GM21529 (cell line): Measurements from ENCODE around the gene GALNT7.

Experiments used
- ATAC-seq: cut with Tn5 transposase; IDR thresholded peaks from one replicate; pipeline ENCODE4 v1.9.1; 2021; ENCODE audit not compliant: unreplicated experiment

The GALNT7 gene

DNA sequence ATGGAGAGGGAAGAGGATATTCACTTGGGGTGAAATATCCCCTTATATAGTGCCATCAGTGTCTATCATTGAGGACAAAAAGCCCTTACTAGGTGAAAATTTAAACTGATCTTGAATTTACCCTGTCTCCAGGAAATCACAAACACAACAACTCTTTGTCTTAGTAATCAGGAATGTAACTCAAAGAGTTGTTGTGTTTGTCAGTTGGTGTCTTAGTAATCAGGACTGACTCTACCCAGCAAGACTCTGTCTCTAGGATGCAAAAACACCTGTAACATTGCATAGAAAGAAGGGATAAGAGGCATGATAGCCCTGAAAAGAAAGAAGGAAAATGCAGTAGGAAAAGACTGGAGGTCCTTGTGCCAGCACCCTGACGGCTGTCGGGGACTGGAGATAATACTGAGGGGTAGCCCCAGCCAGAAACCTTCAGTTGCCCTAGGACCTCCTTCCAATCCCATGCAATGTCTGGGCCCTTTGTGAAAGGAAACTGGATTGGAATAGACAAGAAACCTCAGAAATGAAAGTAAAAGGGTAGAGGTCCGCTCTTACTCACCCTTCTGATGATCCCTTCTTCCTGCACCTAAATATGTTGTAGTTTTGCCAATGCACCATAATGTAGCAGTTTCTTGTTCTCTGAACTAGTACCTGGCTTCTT lies 120.2 kb downstream of the GALNT7 start:
- peak; percentile 9 for ATAC-seq

DNA sequence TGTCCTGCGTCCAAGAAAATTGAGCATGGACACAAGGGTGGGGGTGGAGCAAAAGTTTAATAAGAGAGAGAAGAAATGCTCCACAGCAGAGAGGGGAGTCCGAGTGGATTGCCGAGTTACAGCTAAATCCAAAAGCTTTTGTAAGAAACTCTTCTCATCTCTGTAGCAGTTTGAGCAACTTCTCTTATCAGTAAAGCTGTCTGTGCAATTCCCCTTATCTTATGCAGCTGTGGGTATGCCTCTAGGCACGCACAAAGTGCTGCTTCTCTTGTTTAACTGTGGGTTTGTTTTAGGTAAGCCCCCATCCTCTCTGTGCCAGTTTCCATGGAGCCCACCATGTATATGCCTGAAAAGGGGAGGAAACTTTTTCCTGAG lies 120.7 kb downstream of the GALNT7 start:
- no peak for ATAC-seq

DNA sequence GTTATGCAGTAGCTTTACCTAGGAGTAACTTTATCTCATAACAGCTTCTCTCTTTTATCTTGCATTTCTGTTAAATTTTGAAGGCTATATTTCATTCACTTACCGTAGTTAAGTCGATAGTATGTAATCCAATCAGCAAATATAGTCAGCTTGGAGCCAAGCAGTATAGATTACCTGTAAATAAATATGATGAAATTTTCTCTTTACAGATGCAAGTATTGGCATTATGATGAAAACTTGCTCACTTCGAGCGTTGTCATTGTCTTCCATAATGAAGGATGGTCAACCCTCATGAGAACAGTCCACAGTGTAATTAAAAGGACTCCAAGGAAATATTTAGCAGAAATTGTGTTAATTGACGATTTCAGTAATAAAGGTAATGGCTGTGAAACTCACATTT lies 123.3 kb downstream of the GALNT7 start:
- no peak for ATAC-seq

DNA sequence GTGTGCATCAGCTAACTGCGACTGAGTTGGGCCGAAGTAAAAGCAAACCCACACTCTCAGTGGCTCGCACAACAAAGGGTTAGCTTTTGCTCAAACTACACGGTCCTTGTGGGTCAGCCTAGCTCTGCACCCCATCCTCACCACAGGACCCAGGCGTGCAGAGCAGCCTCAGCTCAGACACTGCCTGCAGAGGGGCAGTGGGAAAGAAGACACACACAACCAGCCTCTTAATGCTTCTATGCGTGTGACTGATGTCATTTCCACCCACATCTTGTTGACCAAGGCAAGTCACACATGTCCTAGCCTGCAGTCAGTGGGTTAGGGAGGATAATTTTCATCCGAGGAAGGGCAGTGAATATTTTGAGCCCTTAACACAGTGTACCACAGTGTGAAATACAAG lies 125.1 kb downstream of the GALNT7 start:
- no peak for ATAC-seq

- no peak for ATAC-seq
Observed at GRCh38 chr4:173294444-173294843, 125.8 kb downstream of the GALNT7 start.

DNA sequence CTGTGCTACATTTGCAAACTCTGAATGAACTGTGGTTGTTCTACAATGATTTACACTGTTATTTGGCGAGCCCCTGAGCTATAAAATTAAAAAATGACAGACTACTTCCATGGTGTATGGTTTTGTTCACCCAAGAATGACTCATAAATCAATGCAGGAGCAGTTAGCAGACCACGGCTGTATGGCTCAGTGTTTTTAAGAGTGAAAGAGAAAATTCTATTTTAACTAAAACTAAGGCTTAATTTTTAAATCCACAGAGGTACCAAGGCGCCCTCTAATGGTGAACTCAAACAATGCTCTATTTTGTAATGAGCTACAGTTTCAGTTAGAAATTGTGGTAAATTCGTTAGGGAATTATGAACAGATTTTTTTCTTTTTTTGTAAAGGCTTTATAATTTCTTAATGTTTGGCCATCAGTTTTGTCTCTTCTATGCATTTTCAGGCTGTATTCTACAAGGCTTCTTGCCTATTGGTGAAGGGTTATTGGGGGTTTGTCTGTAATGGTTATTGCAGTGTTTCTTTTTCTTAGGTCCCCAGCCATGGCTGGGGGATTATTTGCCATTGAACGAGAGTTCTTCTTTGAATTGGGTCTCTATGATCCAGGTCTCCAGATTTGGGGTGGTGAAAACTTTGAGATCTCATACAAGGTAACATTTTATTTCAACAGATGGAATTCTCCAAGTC lies 133.0 kb downstream of the GALNT7 start:
- peak; percentile 65 for ATAC-seq

- no peak for ATAC-seq
Observed at GRCh38 chr4:173307778-173308177, 139.2 kb downstream of the GALNT7 start.

GRCh38 chr4:173311368-173311767 lies 142.8 kb downstream of the GALNT7 start:
- no peak for ATAC-seq

- no peak for ATAC-seq
Observed at GRCh38 chr4:173314715-173315114, 146.1 kb downstream of the GALNT7 start.

GRCh38 chr4:173316060-173316459 lies 147.4 kb downstream of the GALNT7 start:
- no peak for ATAC-seq

DNA sequence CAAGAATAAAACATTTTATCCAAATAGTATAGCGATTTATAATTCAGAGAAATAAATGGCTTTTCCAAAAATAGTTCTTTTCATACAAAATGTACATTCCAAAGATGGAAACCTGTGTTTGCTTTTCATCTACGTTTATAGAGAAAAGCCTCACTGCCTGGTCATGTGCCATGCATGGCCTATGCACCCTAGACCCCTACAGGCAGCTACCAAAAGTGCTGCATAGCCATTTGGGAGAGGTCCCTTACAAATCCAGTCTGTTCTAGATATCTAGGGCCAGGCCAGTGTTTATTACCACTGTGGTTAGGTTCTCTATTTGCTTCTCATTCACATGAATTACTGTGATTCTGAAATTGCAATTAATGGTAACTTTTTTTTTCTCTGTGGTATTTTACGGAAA lies 148.4 kb downstream of the GALNT7 start:
- peak; percentile 51 for ATAC-seq

DNA sequence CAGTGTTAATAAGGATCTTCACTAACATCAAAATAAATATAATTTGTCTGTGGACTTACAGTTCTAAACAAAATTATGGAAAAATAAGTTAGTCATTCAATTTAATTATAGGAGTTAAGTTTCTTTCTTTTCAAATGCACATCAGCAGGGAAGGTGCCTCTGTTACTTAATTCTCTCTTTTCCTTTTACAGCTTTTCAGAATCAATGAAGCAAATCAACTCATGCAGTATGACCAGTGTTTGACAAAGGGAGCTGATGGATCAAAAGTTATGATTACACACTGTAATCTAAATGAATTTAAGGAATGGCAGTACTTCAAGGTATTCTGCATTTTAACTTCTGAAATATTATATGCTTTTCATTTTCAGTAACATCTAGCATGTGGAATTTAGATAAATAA lies 149.6 kb downstream of the GALNT7 start:
- no peak for ATAC-seq

DNA sequence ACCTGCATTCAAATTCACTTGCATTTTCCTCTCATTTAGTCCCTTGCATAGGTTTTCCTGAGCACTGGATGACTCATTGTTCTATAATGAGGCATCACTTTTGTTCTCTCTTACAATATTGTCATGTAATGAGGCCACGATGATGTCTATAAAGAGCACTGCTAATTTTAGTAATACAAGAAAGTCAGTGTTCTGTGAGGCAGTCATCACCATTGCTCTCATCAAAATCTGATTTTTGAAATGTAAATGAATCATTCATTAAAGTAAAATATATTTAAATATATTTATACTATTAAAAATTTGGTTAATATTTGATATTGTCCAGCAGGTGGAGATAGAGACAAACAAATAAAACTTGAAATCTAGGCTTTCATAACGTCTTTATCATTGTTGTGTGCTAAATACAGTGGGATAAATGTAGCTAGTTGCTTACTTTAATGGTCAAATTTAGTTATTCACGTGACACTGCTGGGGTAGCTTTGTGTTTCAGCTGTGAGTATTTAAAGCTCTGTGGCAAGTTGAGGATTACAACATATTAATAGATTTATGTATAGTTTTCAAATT lies 150.1 kb downstream of the GALNT7 start:
- peak; percentile 38 for ATAC-seq

GRCh38 chr4:173319696-173320095 lies 151.1 kb downstream of the GALNT7 start:
- no peak for ATAC-seq

DNA sequence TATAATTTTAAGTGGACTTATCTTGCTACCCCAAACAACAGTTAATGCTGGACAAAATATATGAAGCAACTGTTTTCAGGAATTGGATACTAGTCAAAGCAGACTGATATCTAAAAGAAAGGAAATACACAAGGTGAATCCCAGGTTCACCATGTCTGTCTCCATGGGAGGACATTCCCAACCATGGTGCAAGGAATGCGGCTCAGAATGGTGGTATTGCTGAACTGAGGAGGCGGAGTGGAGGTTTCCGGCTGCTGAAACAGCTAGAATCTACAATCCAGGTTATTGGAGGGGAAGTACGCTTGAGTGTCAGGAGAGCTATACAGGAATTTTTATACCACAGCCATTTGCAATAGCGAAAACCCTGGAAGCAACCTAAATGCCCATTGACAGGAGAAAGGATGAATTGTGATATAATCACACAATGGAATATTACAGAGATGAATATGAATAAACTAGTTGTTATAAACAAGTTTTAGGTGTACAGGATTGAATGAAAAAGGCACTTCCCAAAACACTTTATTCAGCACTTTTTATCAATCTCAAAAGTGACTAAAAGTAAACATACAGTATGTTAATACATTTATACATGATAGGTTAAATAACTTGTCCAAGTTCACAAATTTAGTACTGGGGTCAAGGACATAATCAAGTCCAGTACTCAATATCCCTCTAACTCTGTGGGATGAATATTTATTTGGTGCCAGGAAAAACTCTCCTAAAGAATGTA lies 156.6 kb downstream of the GALNT7 start:
- ATAC-seq: no peak

DNA sequence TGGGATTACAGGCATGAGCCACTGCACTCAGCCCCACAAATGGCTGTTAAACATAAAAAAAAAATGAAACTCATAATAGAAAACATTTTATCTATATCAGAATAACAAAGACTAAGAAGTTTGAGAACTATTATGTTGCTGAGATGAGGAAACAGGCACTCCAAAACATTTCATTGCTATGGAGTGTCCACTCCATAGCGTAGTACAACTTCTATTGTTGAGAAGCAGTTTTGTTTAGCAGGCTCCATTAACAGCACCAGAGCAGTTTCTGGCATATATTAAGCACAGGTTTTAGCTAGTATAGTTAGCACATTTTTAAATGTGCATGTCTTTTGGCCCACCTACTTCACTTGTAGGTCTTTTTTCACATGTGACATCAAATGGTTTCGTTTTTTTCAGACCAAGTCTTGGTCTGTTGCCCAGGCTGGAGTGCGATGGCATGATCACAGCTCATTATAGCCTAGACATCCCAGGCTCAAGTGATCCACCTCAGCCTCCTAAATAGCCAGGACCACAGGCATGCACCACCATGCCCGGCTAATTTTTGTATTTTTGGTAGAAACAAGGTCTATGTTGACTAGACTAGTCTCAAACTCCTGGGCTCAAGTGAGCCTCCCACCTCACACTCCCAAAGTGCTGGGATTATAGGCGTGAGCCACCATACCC lies 159.8 kb downstream of the GALNT7 start:
- ATAC-seq: no peak

DNA sequence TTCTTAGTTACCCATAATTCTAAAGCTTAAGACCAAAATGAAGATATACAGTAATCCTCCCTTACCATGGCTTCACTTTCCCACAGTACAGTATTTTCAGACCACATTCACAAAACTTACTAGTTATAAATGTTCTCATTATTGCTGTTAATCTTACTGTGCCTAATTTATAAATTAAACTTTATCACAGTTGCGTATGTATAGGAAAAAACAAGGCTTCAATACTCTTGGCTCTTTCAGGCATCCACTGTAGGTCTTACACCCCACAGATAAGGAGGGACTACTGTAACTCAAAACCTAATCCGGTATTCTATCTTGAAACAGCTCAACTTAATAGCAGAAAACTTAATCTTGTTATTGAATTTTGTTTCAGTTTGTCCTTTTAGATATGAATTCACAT lies 162.0 kb downstream of the GALNT7 start:
- ATAC-seq: no peak

DNA sequence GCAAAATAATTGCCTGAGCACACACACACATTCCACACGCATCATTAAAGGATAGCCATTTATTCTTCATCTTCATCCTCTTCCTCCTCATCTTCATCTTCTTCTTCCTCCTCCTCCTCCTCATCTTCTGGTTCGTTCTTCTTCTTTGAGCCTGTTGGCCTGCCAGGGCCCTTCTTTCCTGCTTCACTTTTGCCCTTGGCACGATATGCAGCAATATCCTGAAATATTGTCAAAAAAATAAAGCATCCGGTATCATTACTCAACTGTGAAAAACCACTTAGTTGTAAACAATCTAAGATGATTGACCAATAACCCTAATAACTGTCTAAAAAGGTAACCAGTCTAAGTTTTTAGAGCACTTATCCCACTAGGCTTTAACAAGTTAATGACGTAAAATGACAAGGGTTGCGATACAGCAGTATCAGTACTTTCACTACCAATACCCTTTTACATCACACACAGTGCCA lies 163.4 kb downstream of the GALNT7 start:
- no peak for ATAC-seq

GRCh38 chr4:173332963-173333657 lies 164.5 kb downstream of the GALNT7 start:
- ATAC-seq: no peak

- peak; percentile 1 for ATAC-seq
Observed at GRCh38 chr4:173333658-173334084, 165.1 kb downstream of the GALNT7 start.
